CD4-positive, alpha-beta T cell (primary cell): ENCODE results near the gene SLC24A3. TPM values are rescaled to one million over a fixed set of nuclear protein-coding genes. Genes with fewer than 3 reads are reported as not detected.

ENCODE experiments used
- ATAC-seq: fragments of 200-7000 bp; cut with Tn5 transposase; one replicate; pipeline ENCODE4 v1.10.0; 2022; ENCODE audit warnings: mild to moderate bottlenecking; ENCODE audit not compliant: poor library complexity
- CTCF ChIA-PET: fragments of 350-600 bp; sonication (Branson Sonifier 250); formaldehyde crosslinking; loops from one replicate; lab custom pipeline; 2021; ENCODE audit warnings: antibody characterized with exemption, inconsistent platforms; lab: Charles Lee
- POLR2A ChIA-PET: fragments of 350-600 bp; sonication (Branson Sonifier 250); formaldehyde crosslinking; loops from one replicate; lab custom pipeline; 2021; ENCODE audit warnings: antibody characterized with exemption, inconsistent platforms; lab: Charles Lee
- DNase-seq, 14 experiments: peaks; one replicate each; pipeline ENCODE4 v3.0.0-alpha.2; 2013 to 2020; ENCODE audit warnings: mixed read lengths in 2 of 14
- H3K27ac ChIP-seq, 2 donors: one replicate each; pipeline versions ENCODE4 v1.5.1 to v1.7.0; 2013; ENCODE audit warnings: low read length in 2 of 2, low read depth in 1 of 2, mild to moderate bottlenecking in 1 of 2
- H3K27me3 ChIP-seq, 2 experiments: 1 replicate in 1 of 2; 2 replicates in 1 of 2; pipeline versions ENCODE4 v1.6.1 to v1.7.0; 2013; ENCODE audit warnings: low read length in 2 of 2, control low read depth in 1 of 2, mild to moderate bottlenecking in 1 of 2, moderate library complexity in 1 of 2; ENCODE audit not compliant: insufficient read depth in 2 of 2, control insufficient read depth in 1 of 2
- H3K36me3 ChIP-seq: one replicate; pipeline ENCODE4 v1.6.1; 2013; ENCODE audit warnings: low read length, control low read depth; ENCODE audit not compliant: insufficient read depth
- H3K4me1 ChIP-seq: one replicate; pipeline ENCODE4 v1.6.1; 2013; ENCODE audit warnings: low read length, control low read depth; ENCODE audit not compliant: insufficient read depth
- H3K4me3 ChIP-seq: one replicate; pipeline ENCODE4 v1.5.1; 2013; ENCODE audit warnings: mild to moderate bottlenecking, low read length, moderate library complexity
- H3K9me3 ChIP-seq, 2 experiments: 1 replicate in 1 of 2; 2 replicates in 1 of 2; pipeline versions ENCODE4 v1.6.1 to v1.7.0; 2013; ENCODE audit warnings: low read length in 2 of 2, mild to moderate bottlenecking in 2 of 2, control low read depth in 1 of 2, moderate library complexity in 1 of 2; ENCODE audit not compliant: control insufficient read depth in 1 of 2, insufficient read depth in 1 of 2
- H3K27ac Mint-ChIP-seq: one replicate; pipeline ENCODE4 v1.8.0; 2020; ENCODE audit warnings: mixed read lengths
- H3K27me3 Mint-ChIP-seq: one replicate; pipeline ENCODE4 v1.8.0; 2021; ENCODE audit warnings: mixed read lengths
- H3K36me3 Mint-ChIP-seq: one replicate; pipeline ENCODE4 v1.8.0; 2021; ENCODE audit warnings: low read depth, mixed read lengths
- H3K4me1 Mint-ChIP-seq: one replicate; pipeline ENCODE4 v1.8.0; 2021; ENCODE audit warnings: low read depth, mixed read lengths
- H3K4me3 Mint-ChIP-seq: one replicate; pipeline ENCODE4 v1.8.0; 2020; ENCODE audit warnings: mild to moderate bottlenecking, mixed read lengths
- H3K9me3 Mint-ChIP-seq: one replicate; pipeline ENCODE4 v1.8.0; 2020; ENCODE audit warnings: mixed read lengths
- CTCF ChIP-seq: fragments of 200-600 bp; IDR thresholded peaks from one replicate; pipeline ENCODE4 v1.8.0; 2022; ENCODE audit warnings: antibody characterized with exemption, mild to moderate bottlenecking
- intact Hi-C, 2 experiments: fragments of 100-400 bp; cut with DNase I in 1 of 2; cut with micrococcal nuclease in 1 of 2; formaldehyde crosslinking; loops; one replicate each; pipeline versions ENCODE4 v1.15.1 to v1.9.0; 2023 to 2025; cut with DNase I, micrococcal nuclease
- total RNA-seq, 174 experiments: library from RNA in 2 of 174; stranded (reverse) in 2 of 174; gene quantifications; one replicate each; pipeline ENCODE4 v1.2.3 and lab custom pipeline; 2021 to 2026

Gene SLC24A3
- total RNA-seq, 2 experiments from 2014 or later, result not detected

DNA sequence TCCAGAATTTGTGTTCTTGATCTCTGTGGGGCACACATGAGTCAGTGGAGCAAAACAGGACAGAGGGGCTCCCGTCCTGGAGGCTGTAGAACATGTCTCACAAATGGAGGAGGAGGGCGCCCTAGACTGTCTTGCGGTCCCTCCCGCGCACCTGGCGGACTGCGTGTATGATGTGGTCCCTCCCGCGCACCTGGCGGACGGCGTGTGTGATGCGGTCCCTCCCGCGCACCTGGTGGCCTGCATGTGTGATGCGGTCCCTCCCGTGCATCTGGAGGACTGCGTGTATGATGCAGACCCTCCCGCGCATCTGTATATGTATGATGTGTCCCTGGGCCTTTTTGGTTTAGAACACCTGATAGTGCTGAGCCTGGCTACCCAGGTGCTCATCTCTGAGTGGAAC, 386.8 kb downstream of the SLC24A3 start:
- Histone ChIP-seq H3K27me3 (no peaks in the 10 kb centered on the region), H3K4me3 (no peak overlapping the region), H3K4me1 (no peaks in the 10 kb centered on the region), H3K36me3 (no peaks in the 10 kb centered on the region), H3K9me3 (peaks cover 0 to 4% of the 10 kb centered on the region in 2 experiments), H3K27ac (no peak overlapping the region)
- Mint-ChIP-seq H3K4me1 (no peaks in the 10 kb centered on the region), H3K27ac (no peak overlapping the region), H3K9me3 (no peaks in the 10 kb centered on the region), H3K27me3 (no peaks in the 10 kb centered on the region), H3K4me3 (no peak overlapping the region), H3K36me3 (no peaks in the 10 kb centered on the region)
- ChIA-PET POLR2A (no interaction called here), CTCF (no interaction called here)
- intact Hi-C loops, result no loop called here
- ATAC-seq (no peak), DNase-seq (no peak)
- TF ChIP-seq CTCF, result no peak

- no peaks in the 10 kb centered on the region for H3K27me3 Mint-ChIP-seq
- no peak overlapping the region for H3K4me3 Mint-ChIP-seq
- ChIA-PET POLR2A (no interaction called here), CTCF (no interaction called here)
- H3K4me1 Mint-ChIP-seq, result no peaks in the 10 kb centered on the region
- no peak overlapping the region for H3K4me3 ChIP-seq
- no peak overlapping the region for H3K27ac Mint-ChIP-seq
- H3K9me3 ChIP-seq, result peaks cover 0 to 4% of the 10 kb centered on the region in 2 experiments
- TF ChIP-seq CTCF, result no peak
- no peak overlapping the region for H3K27ac ChIP-seq
- no peaks in the 10 kb centered on the region for H3K36me3 Mint-ChIP-seq
- H3K4me1 ChIP-seq, result no peaks in the 10 kb centered on the region
- H3K9me3 Mint-ChIP-seq, result no peaks in the 10 kb centered on the region
- intact Hi-C loops, result no loop called here
- no peaks in the 10 kb centered on the region for H3K36me3 ChIP-seq
- ATAC-seq, result no peak
- DNase-seq, result no peak
- H3K27me3 ChIP-seq, result no peaks in the 10 kb centered on the region
Measured at GRCh38 chr20:19600042-19600441, 387.6 kb downstream of the SLC24A3 start.

GRCh38 chr20:19601126-19601810, 388.8 kb downstream of the SLC24A3 start:
- CTCF ChIA-PET, result no interaction called here
- no peak for TF ChIP-seq CTCF
- POLR2A ChIA-PET, result no interaction called here
- no peaks in the 10 kb centered on the region for H3K4me1 Mint-ChIP-seq
- ATAC-seq (no peak), DNase-seq (no peak)
- intact Hi-C loops, result no loop called here
- Histone ChIP-seq H3K4me3 (no peak overlapping the region), H3K27me3 (no peaks in the 10 kb centered on the region), H3K36me3 (no peaks in the 10 kb centered on the region), H3K9me3 (peaks cover 0 to 4% of the 10 kb centered on the region in 2 experiments), H3K4me1 (no peaks in the 10 kb centered on the region), H3K27ac (no peak overlapping the region)
- no peaks in the 10 kb centered on the region for H3K9me3 Mint-ChIP-seq
- no peaks in the 10 kb centered on the region for H3K36me3 Mint-ChIP-seq
- no peak overlapping the region for H3K4me3 Mint-ChIP-seq
- H3K27me3 Mint-ChIP-seq, result no peaks in the 10 kb centered on the region
- H3K27ac Mint-ChIP-seq, result no peak overlapping the region
